Prostate gland (tissue), 2 donors: ENCODE results near the gene SMAD2.

Experiments used
- CTCF ChIP-seq, 4 experiments: fragments of 200-600 bp in 2 of 4; fragments of 450-650 bp in 2 of 4; sonication (generic) in 2 of 4; IDR thresholded peaks; 1 replicate in 3 of 4; 2 replicates in 1 of 4; pipeline ENCODE4 v1.5.1; 2016 to 2019; ENCODE audit warnings: antibody characterized with exemption in 4 of 4, mild to moderate bottlenecking in 2 of 4, moderate library complexity in 2 of 4
- POLR2AphosphoS5 ChIP-seq: sonication (generic); formaldehyde crosslinking; IDR thresholded peaks from one replicate; pipeline ENCODE4 v1.6.1; 2017; ENCODE audit warnings: antibody characterized with exemption

DNA sequence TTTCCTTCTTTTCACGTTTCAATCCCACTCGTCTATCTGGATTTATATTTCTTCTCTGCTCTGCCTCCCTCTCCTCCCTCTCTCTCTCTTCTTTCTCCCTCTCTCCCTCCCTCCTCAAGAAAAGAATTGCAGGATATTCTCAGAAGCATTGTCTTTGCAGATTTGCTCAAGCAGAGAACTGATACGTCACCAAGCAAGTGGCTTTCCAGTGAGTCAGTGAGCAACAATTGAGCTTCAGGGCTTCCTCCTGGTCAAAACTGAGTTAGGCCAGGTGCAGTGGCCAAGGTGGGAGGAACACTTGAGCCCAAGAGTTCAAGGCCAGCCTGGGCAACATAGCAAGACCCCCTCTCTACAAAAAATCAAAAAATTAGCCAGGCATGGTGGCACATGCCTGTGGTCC is 151.1 kb downstream of the SMAD2 start:
- TF ChIP-seq CTCF (IDR thresholded peaks at IDR 0.05) = no peak
- no peak for TF ChIP-seq POLR2AphosphoS5
